B cell (primary cell): ENCODE data around the gene PSD. TPM values are rescaled to one million over a fixed set of nuclear protein-coding genes. Genes with fewer than 3 reads are reported as not detected.

Experiments
- ATAC-seq: fragments of 200-7000 bp; cut with Tn5 transposase; one replicate; pipeline ENCODE4 v1.10.0; 2021; ENCODE audit warnings: low read depth, mild to moderate bottlenecking, moderate number of reproducible peaks, moderate library complexity
- CTCF ChIA-PET: fragments of 350-600 bp; sonication (Branson Sonifier 250); formaldehyde crosslinking; loops from one replicate; lab custom pipeline; 2021; ENCODE audit warnings: antibody characterized with exemption, inconsistent platforms; lab: Charles Lee
- POLR2A ChIA-PET: fragments of 350-600 bp; sonication (Branson Sonifier 250); formaldehyde crosslinking; loops from one replicate; lab custom pipeline; 2021; ENCODE audit warnings: antibody characterized with exemption; lab: Charles Lee
- DNase-seq: peaks from one replicate; pipeline ENCODE4 v3.0.0; 2013
- H2AFZ ChIP-seq: 2 replicates; pipeline ENCODE4 v1.6.1; 2012; ENCODE audit warnings: mild to moderate bottlenecking, low read depth, low read length; ENCODE audit not compliant: insufficient read depth, poor library complexity, severe bottlenecking
- H3K27ac ChIP-seq, 2 donors: 1 replicate in 1 of 2; 2 replicates in 1 of 2; pipeline ENCODE4 v1.5.1; 2012 to 2013; ENCODE audit warnings: low read length in 2 of 2, mild to moderate bottlenecking in 2 of 2, moderate library complexity in 1 of 2
- H3K27me3 ChIP-seq, 4 experiments: fragments of 200-600 bp in 1 of 4; sonication (generic) in 1 of 4; replicated peaks in 1 of 4; 1 replicate in 2 of 4; 2 replicates in 2 of 4; pipeline versions ENCODE4 v1.6.1 to v1.7.0; 2013 to 2016; ENCODE audit warnings: low read length in 3 of 4, mild to moderate bottlenecking in 2 of 4, mixed read lengths in 1 of 4, moderate library complexity in 1 of 4; ENCODE audit not compliant: insufficient read depth in 4 of 4, control insufficient read depth in 3 of 4; ENCODE audit errors: control extremely low read depth in 1 of 4
- H3K36me3 ChIP-seq, 2 experiments: replicated peaks in 1 of 2; 1 replicate in 1 of 2; 2 replicates in 1 of 2; pipeline versions ENCODE4 v1.6.1 to v1.7.1; 2013; ENCODE audit warnings: low read length in 1 of 2; ENCODE audit not compliant: insufficient read depth in 2 of 2, control insufficient read depth in 1 of 2; ENCODE audit errors: control extremely low read depth in 1 of 2, extremely low read depth in 1 of 2
- H3K4me1 ChIP-seq, 2 donors: fragments of 200-600 bp in 1 of 2; sonication (generic) in 1 of 2; 1 replicate in 1 of 2; 2 replicates in 1 of 2; pipeline versions ENCODE4 v1.5.1 to v1.6.1; 2013 to 2017; ENCODE audit warnings: low read length in 2 of 2; ENCODE audit not compliant: control insufficient read depth in 2 of 2, insufficient read depth in 2 of 2
- H3K4me2 ChIP-seq: replicated peaks from 2 replicates; pipeline ENCODE3; 2012; ENCODE audit warnings: mild to moderate bottlenecking, low read depth, low read length; ENCODE audit not compliant: poor library complexity, severe bottlenecking
- H3K4me3 ChIP-seq, 5 experiments: fragments of 200-600 bp in 1 of 5; sonication (generic) in 1 of 5; 1 replicate in 3 of 5; 2 replicates in 2 of 5; pipeline versions ENCODE4 v1.5.1 to v1.7.0; 2011 to 2016; ENCODE audit warnings: low read length in 4 of 5, mild to moderate bottlenecking in 4 of 5, low read depth in 2 of 5, control low read depth in 1 of 5, moderate library complexity in 1 of 5; ENCODE audit not compliant: insufficient read depth in 1 of 5; ENCODE audit errors: control extremely low read depth in 1 of 5, extremely low read depth in 1 of 5
- H3K79me2 ChIP-seq: fragments of 200-600 bp; sonication (generic); one replicate; pipeline ENCODE4 v1.6.0; 2016; ENCODE audit warnings: low read length; ENCODE audit not compliant: control insufficient read depth, insufficient read depth
- H3K9ac ChIP-seq: fragments of 200-600 bp; sonication (generic); 2 replicates; pipeline ENCODE4 v1.6.1; 2017; ENCODE audit warnings: mild to moderate bottlenecking, low read length, moderate library complexity
- H3K9me3 ChIP-seq, 3 donors: one replicate each; pipeline versions ENCODE4 v1.6.1 to v1.7.1; 2013; ENCODE audit warnings: low read length in 2 of 3; ENCODE audit not compliant: control insufficient read depth in 2 of 3, insufficient read depth in 1 of 3; ENCODE audit errors: control extremely low read depth in 1 of 3
- H4K20me1 ChIP-seq: 2 replicates; pipeline ENCODE4 v1.6.0; 2012; ENCODE audit warnings: mild to moderate bottlenecking, low read length; ENCODE audit not compliant: insufficient read depth, control insufficient read depth, poor library complexity, severe bottlenecking
- H3K27ac Mint-ChIP-seq: one replicate; pipeline ENCODE4 v1.8.0; 2021; ENCODE audit warnings: mixed read lengths
- H3K27me3 Mint-ChIP-seq: one replicate; pipeline ENCODE4 v1.8.0; 2021; ENCODE audit warnings: mixed read lengths
- H3K4me1 Mint-ChIP-seq: one replicate; pipeline ENCODE4 v1.8.0; 2021; ENCODE audit warnings: mixed read lengths
- H3K4me3 Mint-ChIP-seq: one replicate; pipeline ENCODE4 v1.8.0; 2021; ENCODE audit warnings: mixed read lengths
- H3K9me3 Mint-ChIP-seq: one replicate; pipeline ENCODE4 v1.8.0; 2022; ENCODE audit warnings: mixed read lengths; ENCODE audit not compliant: insufficient read depth
- EZH2 ChIP-seq: IDR thresholded peaks from 2 replicates; pipeline ENCODE4 v1.6.1; 2012; ENCODE audit warnings: borderline replicate concordance, low read depth, mild to moderate bottlenecking, moderate library complexity, low read length; ENCODE audit not compliant: insufficient read depth, poor library complexity, severe bottlenecking
- WGBS: methylation state at CpG from one replicate; pipeline ENCODE4 v1.1.5; 2013; ENCODE audit warnings: missing lambda C conversion rate; ENCODE audit not compliant: insufficient coverage; 5-methylcytosine and 5-hydroxymethylcytosine counted together
- intact Hi-C: fragments of 100-400 bp; cut with micrococcal nuclease; formaldehyde crosslinking; loops from one replicate; pipeline ENCODE4 v1.10.0; 2022
- polyA plus RNA-seq: library from polyadenylated mRNA; depleted of rRNA; stranded (reverse); fragments of >200 nt; gene quantifications from 2 replicates; pipeline ENCODE4 v1.2.3, GENCODE V29; 2012
- total RNA-seq, 2 donors: library from RNA; stranded (reverse); fragments of 120-200 nt in 1 of 2; gene quantifications; 1 replicate in 1 of 2; 2 replicates in 1 of 2; pipeline versions ENCODE4 v1.2.3 to v1.2.4, GENCODE V29; 2013 to 2022
- TF ChIP-seq, protein P1 (sequence below): fragments of 200-600 bp; IDR thresholded peaks from one replicate; pipeline ENCODE4 v1.8.0; 2022; ENCODE audit warnings: antibody characterized with exemption, mild to moderate bottlenecking

PSD gene
- total and polyA plus RNA-seq, 2 donors (not counting 1 experiment from before 2014, with no cell fraction given), result 0.52 to 0.81 TPM

DNA sequence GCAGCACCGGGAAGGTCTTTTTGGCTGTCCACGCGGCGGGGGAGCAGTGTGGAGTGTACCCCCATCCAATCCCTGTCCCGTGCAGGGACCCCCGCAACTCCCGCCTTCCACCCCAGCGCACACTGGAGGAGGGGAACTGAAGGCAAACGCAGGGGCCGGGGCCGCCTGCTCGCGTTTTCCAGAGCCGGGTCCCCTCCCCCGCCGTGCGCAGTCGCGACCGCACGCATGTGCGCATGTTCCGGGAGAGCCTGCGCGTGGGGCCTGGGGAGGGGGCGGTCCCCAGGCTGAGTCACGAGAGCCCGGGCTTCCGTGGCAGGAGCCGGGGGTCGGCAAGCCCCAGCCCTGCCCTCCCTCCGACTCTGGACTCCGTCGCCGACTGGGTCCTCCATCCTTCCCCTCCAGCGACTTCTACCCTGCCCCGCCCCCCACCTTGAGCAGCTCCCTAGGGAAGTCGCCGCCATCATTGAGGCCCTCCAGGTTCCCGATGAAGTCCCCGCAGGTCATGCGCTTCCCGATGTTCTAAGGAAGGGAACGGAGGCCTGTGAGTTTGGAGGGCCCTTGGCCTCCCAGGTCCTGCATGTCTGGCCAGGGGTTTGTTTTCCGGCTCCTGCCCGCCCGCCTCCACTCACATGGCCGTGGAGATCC is 8.0 kb downstream of the PSD start:
- ATAC-seq (no peak), DNase-seq (peak; percentile 49)
- H3K27ac ChIP-seq, result no peak overlapping the region
- TF ChIP-seq, protein P1, sequence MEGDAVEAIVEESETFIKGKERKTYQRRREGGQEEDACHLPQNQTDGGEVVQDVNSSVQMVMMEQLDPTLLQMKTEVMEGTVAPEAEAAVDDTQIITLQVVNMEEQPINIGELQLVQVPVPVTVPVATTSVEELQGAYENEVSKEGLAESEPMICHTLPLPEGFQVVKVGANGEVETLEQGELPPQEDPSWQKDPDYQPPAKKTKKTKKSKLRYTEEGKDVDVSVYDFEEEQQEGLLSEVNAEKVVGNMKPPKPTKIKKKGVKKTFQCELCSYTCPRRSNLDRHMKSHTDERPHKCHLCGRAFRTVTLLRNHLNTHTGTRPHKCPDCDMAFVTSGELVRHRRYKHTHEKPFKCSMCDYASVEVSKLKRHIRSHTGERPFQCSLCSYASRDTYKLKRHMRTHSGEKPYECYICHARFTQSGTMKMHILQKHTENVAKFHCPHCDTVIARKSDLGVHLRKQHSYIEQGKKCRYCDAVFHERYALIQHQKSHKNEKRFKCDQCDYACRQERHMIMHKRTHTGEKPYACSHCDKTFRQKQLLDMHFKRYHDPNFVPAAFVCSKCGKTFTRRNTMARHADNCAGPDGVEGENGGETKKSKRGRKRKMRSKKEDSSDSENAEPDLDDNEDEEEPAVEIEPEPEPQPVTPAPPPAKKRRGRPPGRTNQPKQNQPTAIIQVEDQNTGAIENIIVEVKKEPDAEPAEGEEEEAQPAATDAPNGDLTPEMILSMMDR, result no peak
- peak; percentile 55 for TF ChIP-seq EZH2
- H3K4me2 ChIP-seq, result peak overlapping the region; percentile 84
- peaks cover 26 to 33% of the 10 kb centered on the region in 2 donors for H3K4me1 ChIP-seq
- peaks cover 0 to 76% (median 40%) of the 10 kb centered on the region in 4 experiments for H3K27me3 ChIP-seq
- H3K27me3 Mint-ChIP-seq, result peaks cover 56% of the 10 kb centered on the region
- 6% methylated on average over 46 of the region's 48 CpGs for WGBS
- H2AFZ ChIP-seq, result peak overlapping the region; percentile 22
- peak overlapping the region; percentile 83 for H3K4me3 Mint-ChIP-seq
- no peaks in the 10 kb centered on the region for H3K79me2 ChIP-seq
- no peak overlapping the region for H3K27ac Mint-ChIP-seq
- peak overlapping the region in 2 of 5 experiments; percentile 19 to 20 for H3K4me3 ChIP-seq
- ChIA-PET POLR2A (interaction anchor here (1.3 to 3.3 kb wide), 2 partner anchors 9 to 10 kb away, joined by 3 to 14 read pairs; partner anchors contain the start of gene FBXL15), CTCF (interaction anchor here (3.0 to 5.0 kb wide), 2 partner anchors 10 kb away, joined by 20 to 35 read pairs; partner anchors contain the start of gene FBXL15)
- H3K9ac ChIP-seq, result peak overlapping the region; percentile 16
- peaks cover 0 to 20% (median 0%) of the 10 kb centered on the region in 3 donors for H3K9me3 ChIP-seq
- H3K4me1 Mint-ChIP-seq, result peaks cover 31% of the 10 kb centered on the region
- no peaks in the 10 kb centered on the region for H3K9me3 Mint-ChIP-seq
- no peaks in the 10 kb centered on the region for H4K20me1 ChIP-seq
- intact Hi-C loops, result no loop called here
- H3K36me3 ChIP-seq, result no peaks in the 10 kb centered on the region
